ENCODE data around the gene PPCDC. TPM values are rescaled to one million over a fixed set of nuclear protein-coding genes. Genes with fewer than 3 reads are reported as not detected.

Gene PPCDC
- total RNA-seq, 1 donor from 2014 or later, result 3.7 TPM

DNA sequence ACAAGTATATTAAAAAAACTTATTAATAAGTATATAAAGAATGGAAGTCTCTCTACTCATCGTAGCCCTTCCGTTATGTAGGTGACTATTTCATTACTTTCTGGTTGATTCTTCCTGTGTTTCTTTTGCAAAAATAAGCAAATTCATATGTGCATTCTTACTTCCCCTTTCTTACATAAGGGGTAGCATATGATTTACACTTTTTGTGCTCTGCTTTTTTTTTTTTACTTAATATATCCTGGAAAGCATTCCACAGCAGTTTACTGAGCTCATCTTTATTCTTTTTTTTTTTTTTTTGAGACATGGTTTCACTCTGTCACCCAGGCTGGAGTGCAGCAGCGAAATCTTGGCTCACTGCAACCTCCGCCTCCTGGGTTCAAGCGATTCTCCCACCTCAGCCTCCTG, 15.2 kb upstream of the PPCDC start:
- DNase-seq (ENCODE audit: low spot score in 2 of 2) (no peak), FAIRE-seq (no peak)

DNA sequence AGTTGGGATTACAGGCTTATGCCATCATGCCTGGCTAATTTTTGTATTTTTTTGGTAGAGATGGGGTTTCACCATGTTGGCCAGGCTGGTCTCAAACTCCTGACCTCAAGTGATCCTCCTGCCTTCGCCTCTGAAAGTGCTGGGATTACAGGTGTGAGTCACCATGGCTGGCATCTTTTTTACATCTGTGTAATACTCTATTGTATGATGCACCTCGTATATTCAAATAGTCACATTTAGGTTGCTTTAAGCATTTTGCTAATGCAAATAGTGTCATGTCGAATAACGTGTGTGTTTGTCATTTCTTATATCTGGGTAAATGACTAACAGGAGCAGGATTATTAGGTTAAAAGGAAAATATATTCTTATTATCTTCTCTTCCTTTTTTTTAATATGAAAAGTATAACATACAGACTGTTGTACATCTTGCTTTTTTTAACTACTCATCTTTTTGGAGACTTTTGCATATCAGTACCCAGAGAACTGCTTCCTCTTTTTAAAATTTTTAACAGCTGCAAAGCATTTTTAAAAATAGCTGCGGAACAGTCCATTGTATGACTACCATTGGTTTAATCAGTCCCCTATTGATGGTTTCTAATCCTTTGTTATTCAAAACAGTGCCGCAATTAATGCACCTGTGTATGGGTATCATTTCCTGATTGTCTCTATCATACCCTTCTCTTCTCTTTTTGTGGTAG, 14.6 kb upstream of the PPCDC start:
- no peak for FAIRE-seq

DNA sequence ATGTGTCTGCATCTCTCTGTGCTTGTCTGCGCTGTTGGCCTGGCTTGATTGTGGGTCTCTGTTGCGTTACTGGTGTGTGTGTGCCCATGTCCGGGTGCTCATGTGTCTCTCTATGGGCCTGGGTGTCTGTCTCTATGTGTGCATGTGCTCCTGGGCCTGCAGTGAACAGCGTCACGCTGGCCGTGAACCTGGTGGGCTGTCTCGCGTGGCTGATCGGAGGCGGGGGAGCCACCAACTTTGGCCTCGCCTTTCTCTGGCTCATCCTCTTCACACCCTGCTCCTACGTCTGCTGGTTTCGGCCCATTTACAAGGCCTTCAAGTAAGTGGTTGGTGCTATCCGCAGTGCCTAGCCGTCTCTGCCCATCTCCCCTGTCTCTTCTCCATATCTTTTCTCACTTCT, 7.0 kb upstream of the PPCDC start:
- FAIRE-seq (no peak), DNase-seq (ENCODE audit: low spot score in 2 of 2) (no peak)

More for the DNA sequence above, 14.6 kb upstream of the PPCDC start:
- DNase-seq (ENCODE audit: low spot score in 2 of 2), result no peak

DNA sequence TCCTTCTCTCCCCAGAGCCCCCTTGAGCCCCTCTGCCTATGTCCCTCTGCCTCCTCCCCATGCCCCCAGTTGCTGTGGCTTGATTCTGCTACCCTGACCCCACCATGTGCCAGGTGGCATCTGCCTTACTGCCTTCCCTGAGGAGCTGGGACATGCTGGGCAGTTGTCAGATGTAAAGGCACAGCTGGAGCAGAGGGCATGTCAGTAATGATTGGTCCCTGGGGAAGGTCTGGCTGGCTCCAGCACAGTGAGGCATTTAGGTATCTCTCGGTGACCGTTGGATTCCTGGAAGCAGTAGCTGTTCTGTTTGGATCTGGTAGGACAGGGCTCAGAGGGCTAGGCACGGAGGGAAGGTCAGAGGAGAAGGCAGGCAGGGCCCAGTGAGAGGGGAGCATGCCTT, 3.5 kb upstream of the PPCDC start:
- FAIRE-seq, result no peak
- DNase-seq (ENCODE audit: low spot score in 2 of 2), result no peak

- DNase-seq (ENCODE audit: low spot score in 2 of 2) (no peak), FAIRE-seq (no peak)
These were observed 2.0 kb upstream of the PPCDC start for GRCh38 chr15:75021341-75021740.

DNA sequence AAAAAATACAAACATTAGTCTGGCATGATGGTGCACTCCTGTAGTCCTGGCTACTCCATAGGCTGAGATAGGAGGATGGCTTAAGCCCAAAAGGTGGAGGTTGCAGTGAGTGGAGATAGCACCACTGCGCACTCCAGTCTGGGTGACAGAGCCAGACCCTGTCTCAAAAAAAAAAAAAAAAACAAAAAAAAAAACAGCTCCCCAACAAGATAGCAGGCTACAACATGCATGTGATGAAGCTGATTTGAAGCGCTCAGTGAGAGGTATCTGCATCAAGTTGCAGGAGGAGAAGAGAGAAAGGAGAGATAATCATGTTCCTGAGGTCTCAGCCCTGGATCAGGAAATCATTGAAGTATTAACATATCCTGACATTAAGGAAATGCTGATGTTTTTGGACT, 608 bp upstream of the PPCDC start:
- no peak for DNase-seq (ENCODE audit: low spot score in 2 of 2)
- FAIRE-seq, result no peak

- FAIRE-seq (no peak), DNase-seq (ENCODE audit: low spot score in 2 of 2) (no peak)
These were observed 664 bp downstream of the PPCDC start for GRCh38 chr15:75023872-75024636.

GRCh38 chr15:75025107-75025506, 1.7 kb downstream of the PPCDC start:
- DNase-seq (ENCODE audit: low spot score in 2 of 2) (no peak), FAIRE-seq (no peak)

- no peak for FAIRE-seq
- no peak for DNase-seq (ENCODE audit: low spot score in 2 of 2)
These were observed 2.3 kb downstream of the PPCDC start for GRCh38 chr15:75025548-75026260.

GRCh38 chr15:75027551-75027950, 4.2 kb downstream of the PPCDC start:
- FAIRE-seq, result no peak

GRCh38 chr15:75028991-75029377, 5.6 kb downstream of the PPCDC start:
- FAIRE-seq (no peak), DNase-seq (ENCODE audit: low spot score in 2 of 2) (no peak)

More at GRCh38 chr15:75027551-75027950, 4.2 kb downstream of the PPCDC start:
- DNase-seq (ENCODE audit: low spot score in 2 of 2), result no peak

GRCh38 chr15:75029378-75030022, 6.1 kb downstream of the PPCDC start:
- DNase-seq (ENCODE audit: low spot score in 2 of 2), result peak; percentile 66 to 85
- FAIRE-seq, result no peak

GRCh38 chr15:75030023-75030413, 6.6 kb downstream of the PPCDC start:
- FAIRE-seq, result no peak

DNA sequence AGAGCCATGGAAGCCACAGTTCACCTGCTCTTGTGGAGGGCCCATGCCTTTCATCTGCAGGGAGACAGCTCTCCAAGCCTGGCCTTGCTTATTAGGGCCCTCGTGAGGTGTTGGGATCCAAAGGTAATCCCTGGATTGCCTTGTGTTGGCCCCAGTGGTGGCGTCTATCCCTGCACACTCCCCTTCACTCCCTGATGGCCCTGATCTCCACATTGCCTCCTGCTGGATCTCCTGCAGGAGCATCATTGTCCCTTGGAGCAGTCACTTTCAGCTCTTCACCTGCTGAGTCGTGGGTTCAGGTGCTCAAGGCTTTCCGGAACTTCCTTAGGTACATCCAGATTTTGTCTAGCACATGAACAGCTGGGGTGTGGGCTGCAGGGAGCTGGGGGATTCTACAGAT, 7.0 kb downstream of the PPCDC start:
- DNase-seq (ENCODE audit: low spot score in 2 of 2) (no peak), FAIRE-seq (no peak)

More at GRCh38 chr15:75030023-75030413, 6.6 kb downstream of the PPCDC start:
- no peak for DNase-seq (ENCODE audit: low spot score in 2 of 2)

GRCh38 chr15:75031848-75032247, 8.5 kb downstream of the PPCDC start:
- DNase-seq (ENCODE audit: low spot score in 2 of 2) (no peak), FAIRE-seq (no peak)

DNA sequence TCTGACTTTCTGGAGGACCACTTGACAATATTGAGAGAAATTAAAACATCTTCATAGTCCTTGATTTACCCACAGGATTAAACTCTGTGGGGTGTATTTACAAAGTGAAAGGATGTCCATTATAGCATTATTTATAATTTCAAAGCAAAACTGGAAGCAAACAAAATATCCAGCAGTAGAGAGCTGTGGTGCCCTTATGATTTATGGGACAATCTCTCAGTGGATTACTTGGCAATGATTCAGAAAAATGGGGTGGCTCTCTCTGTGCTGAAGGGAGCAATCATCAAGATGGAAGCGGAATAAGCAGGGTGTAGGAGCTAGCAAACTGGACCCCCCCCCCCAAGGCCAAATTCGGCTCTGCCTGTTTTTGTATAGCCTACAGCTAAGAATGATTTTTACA, 9.0 kb downstream of the PPCDC start:
- DNase-seq (ENCODE audit: low spot score in 2 of 2), result no peak
- FAIRE-seq, result no peak

DNA sequence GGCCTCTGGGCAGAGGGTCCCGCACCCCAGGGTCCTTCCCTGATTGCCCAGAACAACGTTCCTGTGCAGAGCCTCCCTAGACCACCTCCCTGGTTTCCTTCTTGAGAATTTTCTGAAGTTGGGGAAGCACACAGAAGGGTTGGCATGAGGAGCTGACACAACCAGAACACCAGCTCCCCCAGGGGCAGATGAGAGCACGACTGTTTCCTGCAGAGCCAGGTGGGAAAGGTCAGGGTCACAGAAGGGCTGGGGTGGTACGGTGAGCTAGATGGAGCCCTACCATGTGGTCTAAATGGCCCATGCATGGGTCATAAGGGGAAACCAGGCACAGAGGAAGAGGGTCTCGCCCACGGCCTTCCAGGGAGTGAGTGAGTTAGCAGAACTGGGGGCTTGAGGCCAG, 10.4 kb downstream of the PPCDC start:
- DNase-seq (ENCODE audit: low spot score in 2 of 2) (no peak), FAIRE-seq (no peak)

DNA sequence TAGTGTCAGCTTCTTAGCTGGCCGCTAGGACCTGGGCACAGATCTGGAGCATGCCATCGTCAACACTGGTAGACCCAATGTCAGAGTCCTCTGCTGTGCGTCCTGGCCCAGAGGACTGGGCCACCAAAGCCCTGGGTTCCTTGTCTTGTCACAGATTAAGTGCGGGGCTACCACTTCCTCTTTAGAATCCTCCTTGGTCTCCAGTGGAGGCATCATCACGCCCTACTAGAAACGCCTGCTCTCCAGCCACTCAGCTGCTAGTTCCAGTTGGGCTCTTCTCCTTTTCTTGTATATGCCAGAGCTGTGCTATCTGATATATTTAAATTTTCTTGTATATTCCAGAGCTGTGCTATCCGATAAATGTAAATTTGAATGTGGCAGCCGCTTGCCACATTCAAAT, 11.2 kb downstream of the PPCDC start:
- no peak for FAIRE-seq
- no peak for DNase-seq (ENCODE audit: low spot score in 2 of 2)

GRCh38 chr15:75036212-75036616, 12.8 kb downstream of the PPCDC start:
- FAIRE-seq, result no peak
- DNase-seq (ENCODE audit: low spot score in 2 of 2), result no peak

- FAIRE-seq (no peak), DNase-seq (ENCODE audit: low spot score in 2 of 2) (no peak)
These were observed 14.3 kb downstream of the PPCDC start for GRCh38 chr15:75037685-75038084.

- FAIRE-seq (no peak), DNase-seq (ENCODE audit: low spot score in 2 of 2) (no peak)
These were observed 14.8 kb downstream of the PPCDC start for GRCh38 chr15:75038231-75038630.
